B cell (primary cell): ENCODE measurements around the gene TRPV4. TPM values are rescaled to one million over a fixed set of nuclear protein-coding genes. Genes with fewer than 3 reads are reported as not detected.

Source experiments
- ATAC-seq: fragments of 200-7000 bp; cut with Tn5 transposase; one replicate; pipeline ENCODE4 v1.10.0; 2021; ENCODE audit warnings: low read depth, mild to moderate bottlenecking, moderate number of reproducible peaks, moderate library complexity
- CTCF ChIA-PET: fragments of 350-600 bp; sonication (Branson Sonifier 250); formaldehyde crosslinking; loops from one replicate; lab custom pipeline; 2021; ENCODE audit warnings: antibody characterized with exemption, inconsistent platforms; lab: Charles Lee
- POLR2A ChIA-PET: fragments of 350-600 bp; sonication (Branson Sonifier 250); formaldehyde crosslinking; loops from one replicate; lab custom pipeline; 2021; ENCODE audit warnings: antibody characterized with exemption; lab: Charles Lee
- DNase-seq: peaks from one replicate; pipeline ENCODE4 v3.0.0; 2013
- H2AFZ ChIP-seq: 2 replicates; pipeline ENCODE4 v1.6.1; 2012; ENCODE audit warnings: mild to moderate bottlenecking, low read depth, low read length; ENCODE audit not compliant: insufficient read depth, poor library complexity, severe bottlenecking
- H3K27ac ChIP-seq, 2 donors: 1 replicate in 1 of 2; 2 replicates in 1 of 2; pipeline ENCODE4 v1.5.1; 2012 to 2013; ENCODE audit warnings: low read length in 2 of 2, mild to moderate bottlenecking in 2 of 2, moderate library complexity in 1 of 2
- H3K27me3 ChIP-seq, 4 experiments: fragments of 200-600 bp in 1 of 4; sonication (generic) in 1 of 4; replicated peaks in 1 of 4; 1 replicate in 2 of 4; 2 replicates in 2 of 4; pipeline versions ENCODE4 v1.6.1 to v1.7.0; 2013 to 2016; ENCODE audit warnings: low read length in 3 of 4, mild to moderate bottlenecking in 2 of 4, mixed read lengths in 1 of 4, moderate library complexity in 1 of 4; ENCODE audit not compliant: insufficient read depth in 4 of 4, control insufficient read depth in 3 of 4; ENCODE audit errors: control extremely low read depth in 1 of 4
- H3K36me3 ChIP-seq, 2 experiments: replicated peaks in 1 of 2; 1 replicate in 1 of 2; 2 replicates in 1 of 2; pipeline versions ENCODE4 v1.6.1 to v1.7.1; 2013; ENCODE audit warnings: low read length in 1 of 2; ENCODE audit not compliant: insufficient read depth in 2 of 2, control insufficient read depth in 1 of 2; ENCODE audit errors: control extremely low read depth in 1 of 2, extremely low read depth in 1 of 2
- H3K4me1 ChIP-seq, 2 donors: fragments of 200-600 bp in 1 of 2; sonication (generic) in 1 of 2; 1 replicate in 1 of 2; 2 replicates in 1 of 2; pipeline versions ENCODE4 v1.5.1 to v1.6.1; 2013 to 2017; ENCODE audit warnings: low read length in 2 of 2; ENCODE audit not compliant: control insufficient read depth in 2 of 2, insufficient read depth in 2 of 2
- H3K4me2 ChIP-seq: replicated peaks from 2 replicates; pipeline ENCODE3; 2012; ENCODE audit warnings: mild to moderate bottlenecking, low read depth, low read length; ENCODE audit not compliant: poor library complexity, severe bottlenecking
- H3K4me3 ChIP-seq, 5 experiments: fragments of 200-600 bp in 1 of 5; sonication (generic) in 1 of 5; 1 replicate in 3 of 5; 2 replicates in 2 of 5; pipeline versions ENCODE4 v1.5.1 to v1.7.0; 2011 to 2016; ENCODE audit warnings: low read length in 4 of 5, mild to moderate bottlenecking in 4 of 5, low read depth in 2 of 5, control low read depth in 1 of 5, moderate library complexity in 1 of 5; ENCODE audit not compliant: insufficient read depth in 1 of 5; ENCODE audit errors: control extremely low read depth in 1 of 5, extremely low read depth in 1 of 5
- H3K79me2 ChIP-seq: fragments of 200-600 bp; sonication (generic); one replicate; pipeline ENCODE4 v1.6.0; 2016; ENCODE audit warnings: low read length; ENCODE audit not compliant: control insufficient read depth, insufficient read depth
- H3K9ac ChIP-seq: fragments of 200-600 bp; sonication (generic); 2 replicates; pipeline ENCODE4 v1.6.1; 2017; ENCODE audit warnings: mild to moderate bottlenecking, low read length, moderate library complexity
- H3K9me3 ChIP-seq, 3 donors: one replicate each; pipeline versions ENCODE4 v1.6.1 to v1.7.1; 2013; ENCODE audit warnings: low read length in 2 of 3; ENCODE audit not compliant: control insufficient read depth in 2 of 3, insufficient read depth in 1 of 3; ENCODE audit errors: control extremely low read depth in 1 of 3
- H4K20me1 ChIP-seq: 2 replicates; pipeline ENCODE4 v1.6.0; 2012; ENCODE audit warnings: mild to moderate bottlenecking, low read length; ENCODE audit not compliant: insufficient read depth, control insufficient read depth, poor library complexity, severe bottlenecking
- H3K27ac Mint-ChIP-seq: one replicate; pipeline ENCODE4 v1.8.0; 2021; ENCODE audit warnings: mixed read lengths
- H3K27me3 Mint-ChIP-seq: one replicate; pipeline ENCODE4 v1.8.0; 2021; ENCODE audit warnings: mixed read lengths
- H3K4me1 Mint-ChIP-seq: one replicate; pipeline ENCODE4 v1.8.0; 2021; ENCODE audit warnings: mixed read lengths
- H3K4me3 Mint-ChIP-seq: one replicate; pipeline ENCODE4 v1.8.0; 2021; ENCODE audit warnings: mixed read lengths
- H3K9me3 Mint-ChIP-seq: one replicate; pipeline ENCODE4 v1.8.0; 2022; ENCODE audit warnings: mixed read lengths; ENCODE audit not compliant: insufficient read depth
- EZH2 ChIP-seq: IDR thresholded peaks from 2 replicates; pipeline ENCODE4 v1.6.1; 2012; ENCODE audit warnings: borderline replicate concordance, low read depth, mild to moderate bottlenecking, moderate library complexity, low read length; ENCODE audit not compliant: insufficient read depth, poor library complexity, severe bottlenecking
- WGBS: methylation state at CpG from one replicate; pipeline ENCODE4 v1.1.5; 2013; ENCODE audit warnings: missing lambda C conversion rate; ENCODE audit not compliant: insufficient coverage; 5-methylcytosine and 5-hydroxymethylcytosine counted together
- intact Hi-C: fragments of 100-400 bp; cut with micrococcal nuclease; formaldehyde crosslinking; loops from one replicate; pipeline ENCODE4 v1.10.0; 2022
- polyA minus RNA-seq: library from RNA; depleted of rRNA, polyadenylated mRNA; stranded (reverse); fragments of >200 nt; gene quantifications from 2 replicates; pipeline ENCODE4 v1.2.3, GENCODE V29; 2012
- polyA plus RNA-seq: library from polyadenylated mRNA; depleted of rRNA; stranded (reverse); fragments of >200 nt; gene quantifications from 2 replicates; pipeline ENCODE4 v1.2.3, GENCODE V29; 2012
- total RNA-seq, 2 donors: library from RNA; stranded (reverse); fragments of 120-200 nt in 1 of 2; gene quantifications; 1 replicate in 1 of 2; 2 replicates in 1 of 2; pipeline versions ENCODE4 v1.2.3 to v1.2.4, GENCODE V29; 2013 to 2022
- TF ChIP-seq, protein P1 (sequence below): fragments of 200-600 bp; IDR thresholded peaks from one replicate; pipeline ENCODE4 v1.8.0; 2022; ENCODE audit warnings: antibody characterized with exemption, mild to moderate bottlenecking

The TRPV4 gene
- not detected in 2 replicates for total RNA-seq
- not detected for total RNA-seq (2013)
- polyA plus RNA-seq: 0.06 TPM in 1 of 2 replicates, not detected in the other
- not detected in 2 replicates for polyA minus RNA-seq

DNA sequence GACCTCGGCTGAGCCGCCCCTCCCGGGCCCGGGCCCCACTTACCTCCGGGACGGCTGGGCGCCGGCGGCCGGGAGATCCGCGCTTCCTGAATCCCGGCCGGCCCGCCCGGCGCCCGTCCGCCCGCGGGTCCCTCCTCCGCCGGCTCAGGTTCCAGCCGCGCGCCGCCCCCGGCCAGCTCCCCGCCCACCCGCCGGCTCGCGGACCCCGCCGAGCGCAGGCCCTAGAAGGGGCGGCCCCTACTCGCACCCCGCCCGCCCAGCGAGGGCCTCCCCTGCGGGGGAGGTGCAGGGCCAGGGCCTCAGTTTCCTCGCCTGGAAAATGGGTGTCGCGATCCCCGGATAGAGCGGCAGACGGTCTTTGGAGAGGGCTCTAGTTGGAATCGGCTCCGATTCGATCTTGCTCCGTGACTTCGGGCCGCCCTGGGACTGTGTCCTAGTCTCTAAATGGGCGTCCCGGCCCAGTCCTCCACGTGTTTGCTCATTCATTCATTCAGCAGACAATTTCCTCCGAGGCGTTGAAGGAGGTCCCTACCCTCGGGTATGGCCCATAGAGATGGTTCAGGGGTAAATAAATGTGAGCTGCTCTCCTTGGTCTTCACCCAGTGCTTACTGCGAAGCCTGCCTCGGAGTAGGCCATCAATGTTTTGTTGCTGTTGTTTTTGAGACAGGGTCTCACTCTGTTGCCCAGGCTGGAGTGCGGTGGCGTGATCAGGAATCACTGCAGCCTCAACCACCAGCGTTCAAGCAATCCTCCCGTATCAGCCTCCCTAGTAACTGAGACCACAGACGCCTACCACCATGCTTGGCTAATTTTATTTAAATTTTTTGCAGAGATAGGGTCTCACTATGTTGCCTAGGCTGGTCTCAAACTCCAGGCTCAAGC, at the start of gene TRPV4:
TSS of gene TRPV4 (minus strand) at position 92 of the 883 bp plus-strand sequence. CDS start 18,602 bp downstream, outside the sequence.
- TF ChIP-seq, protein P1, sequence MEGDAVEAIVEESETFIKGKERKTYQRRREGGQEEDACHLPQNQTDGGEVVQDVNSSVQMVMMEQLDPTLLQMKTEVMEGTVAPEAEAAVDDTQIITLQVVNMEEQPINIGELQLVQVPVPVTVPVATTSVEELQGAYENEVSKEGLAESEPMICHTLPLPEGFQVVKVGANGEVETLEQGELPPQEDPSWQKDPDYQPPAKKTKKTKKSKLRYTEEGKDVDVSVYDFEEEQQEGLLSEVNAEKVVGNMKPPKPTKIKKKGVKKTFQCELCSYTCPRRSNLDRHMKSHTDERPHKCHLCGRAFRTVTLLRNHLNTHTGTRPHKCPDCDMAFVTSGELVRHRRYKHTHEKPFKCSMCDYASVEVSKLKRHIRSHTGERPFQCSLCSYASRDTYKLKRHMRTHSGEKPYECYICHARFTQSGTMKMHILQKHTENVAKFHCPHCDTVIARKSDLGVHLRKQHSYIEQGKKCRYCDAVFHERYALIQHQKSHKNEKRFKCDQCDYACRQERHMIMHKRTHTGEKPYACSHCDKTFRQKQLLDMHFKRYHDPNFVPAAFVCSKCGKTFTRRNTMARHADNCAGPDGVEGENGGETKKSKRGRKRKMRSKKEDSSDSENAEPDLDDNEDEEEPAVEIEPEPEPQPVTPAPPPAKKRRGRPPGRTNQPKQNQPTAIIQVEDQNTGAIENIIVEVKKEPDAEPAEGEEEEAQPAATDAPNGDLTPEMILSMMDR: no peak
- no peak for TF ChIP-seq EZH2
- H3K79me2 ChIP-seq: no peaks in the 10 kb centered on the region
- Mint-ChIP-seq H3K9me3 (no peaks in the 10 kb centered on the region), H3K27ac (no peak within 1 kb of the TSS), H3K27me3 (peaks cover 24% of the 10 kb centered on the region), H3K4me3 (no peak within 1 kb of the TSS), H3K4me1 (peaks cover 4% of the 10 kb centered on the region)
- no peaks in the 10 kb centered on the region for H4K20me1 ChIP-seq
- peaks cover 0 to 40% (median 10%) of the 10 kb centered on the region in 4 experiments for H3K27me3 ChIP-seq
- no peak for ATAC-seq
- no peak within 1 kb of the TSS for H3K9ac ChIP-seq
- H3K36me3 ChIP-seq: no peaks in the 10 kb centered on the region
- no peak for DNase-seq
- no peak within 1 kb of the TSS for H3K4me3 ChIP-seq
- intact Hi-C loops: no loop called here
- CTCF ChIA-PET: interaction anchor here (4.0 kb wide), 1 partner anchor 12 kb away, joined by 17 read pairs; no protein-coding TSS in a partner anchor
- 23% methylated on average over 63 of the region's 67 CpGs for WGBS
- H3K9me3 ChIP-seq: no peaks in the 10 kb centered on the region
- no peaks in the 10 kb centered on the region for H3K4me1 ChIP-seq
- H2AFZ ChIP-seq: no peak within 1 kb of the TSS
- peak within 1 kb of the TSS; percentile 33 for H3K4me2 ChIP-seq
- H3K27ac ChIP-seq: no peak within 1 kb of the TSS
- POLR2A ChIA-PET: no interaction called here

DNA sequence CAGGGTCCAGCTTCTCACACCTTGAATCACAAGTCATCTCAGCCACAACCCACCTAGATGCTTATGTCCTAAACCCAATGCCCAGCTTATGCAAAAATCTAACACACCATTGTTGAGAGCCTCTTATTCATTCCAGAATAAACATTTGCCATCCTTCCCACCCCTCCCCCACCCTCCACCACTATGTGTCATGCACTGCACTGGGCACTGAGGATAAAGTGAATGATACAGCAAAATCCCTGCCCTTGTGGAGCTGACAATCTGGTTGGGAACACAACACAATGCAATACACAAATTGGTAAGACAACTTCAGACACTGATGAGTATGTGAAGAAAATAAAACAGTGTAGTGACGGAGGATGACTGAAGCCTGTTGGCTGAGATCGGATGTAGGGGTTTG, 48.6 kb upstream of the TRPV4 start:
- no peaks in the 10 kb centered on the region for H3K27me3 ChIP-seq
- Mint-ChIP-seq H3K27me3 (no peaks in the 10 kb centered on the region), H3K4me1 (peaks cover 40% of the 10 kb centered on the region), H3K9me3 (no peaks in the 10 kb centered on the region), H3K4me3 (peak overlapping the region; percentile 83), H3K27ac (no peak overlapping the region)
- H3K79me2 ChIP-seq: peaks cover 35% of the 10 kb centered on the region
- no peak overlapping the region for H3K4me3 ChIP-seq
- no peaks in the 10 kb centered on the region for H3K9me3 ChIP-seq
- ATAC-seq (no peak), DNase-seq (no peak)
- H2AFZ ChIP-seq: peak overlapping the region; percentile 92
- no peak overlapping the region for H3K4me2 ChIP-seq
- 100% methylated on average over 2 of the region's 2 CpGs for WGBS
- H3K9ac ChIP-seq: no peak overlapping the region
- ChIA-PET CTCF (interaction anchor here (0.7 to 2.4 kb wide), 4 partner anchors 9 to 550 kb away, joined by 3 to 12 read pairs (median 7); no protein-coding TSS in a partner anchor), POLR2A (interaction anchor here (0.6 kb wide), 1 partner anchor 13 kb away, joined by 4 read pairs; no protein-coding TSS in a partner anchor)
- H4K20me1 ChIP-seq: peaks cover 11% of the 10 kb centered on the region
- TF ChIP-seq EZH2: no peak
- TF ChIP-seq, protein P1: no peak
- intact Hi-C loops: loop anchor here (2.0 to 10.0 kb wide), 3 partner anchors 19 to 163 kb away; partner anchors contain the start of genes ANKRD13A, C12orf76, GIT2 and TCHP
- no peak overlapping the region for H3K27ac ChIP-seq
- H3K4me1 ChIP-seq: peaks cover 22 to 30% of the 10 kb centered on the region in 2 donors
- no peaks in the 10 kb centered on the region for H3K36me3 ChIP-seq
